ACHN (cell line): ENCODE results near the gene PUS1.

ENCODE experiments used
- DNase-seq: peaks from one replicate; pipeline ENCODE4 v3.0.0-alpha.2; 2015
- in situ Hi-C: cut with HindIII; loops from 2 replicates; pipeline ENCODE4 v1.10.0; 2017; ENCODE audit warnings: low sequenced_read_pairs, low pct_ligation_motif_present, low pct_unique_long_range_greater_than_20kb

Gene PUS1

GRCh38 chr12:131927110-131928079, 1.7 kb upstream of the PUS1 start:
- in situ Hi-C loops: no loop called here
- DNase-seq: no peak

- no peak for DNase-seq
- in situ Hi-C loops: no loop called here
Measured at GRCh38 chr12:131928080-131928710, 881 bp upstream of the PUS1 start.

GRCh38 chr12:131929581-131930456, 743 bp downstream of the PUS1 start:
- in situ Hi-C loops: no loop called here

GRCh38 chr12:131930510-131930909, 1.4 kb downstream of the PUS1 start:
- in situ Hi-C loops: no loop called here
- no peak for DNase-seq

More at GRCh38 chr12:131929581-131930456, 743 bp downstream of the PUS1 start:
- peak; percentile 48 for DNase-seq

GRCh38 chr12:131933387-131933786, 4.3 kb downstream of the PUS1 start:
- in situ Hi-C loops: no loop called here
- no peak for DNase-seq

- DNase-seq: no peak
- in situ Hi-C loops: no loop called here
Measured at GRCh38 chr12:131934535-131934934, 5.5 kb downstream of the PUS1 start.

- in situ Hi-C loops: no loop called here
- no peak for DNase-seq
Measured at GRCh38 chr12:131938082-131938481, 9.0 kb downstream of the PUS1 start.

GRCh38 chr12:131939007-131939406, 9.9 kb downstream of the PUS1 start:
- in situ Hi-C loops: no loop called here
- DNase-seq: no peak

GRCh38 chr12:131940141-131940547, 11.1 kb downstream of the PUS1 start:
- no peak for DNase-seq
- in situ Hi-C loops: no loop called here

- DNase-seq: no peak
- in situ Hi-C loops: no loop called here
Measured at GRCh38 chr12:131941116-131941986, 12.3 kb downstream of the PUS1 start.

- no peak for DNase-seq
- in situ Hi-C loops: no loop called here
Measured at GRCh38 chr12:131941987-131942341, 12.9 kb downstream of the PUS1 start.

GRCh38 chr12:131942671-131943070, 13.6 kb downstream of the PUS1 start:
- in situ Hi-C loops: no loop called here
- DNase-seq: no peak

GRCh38 chr12:131943389-131943788, 14.3 kb downstream of the PUS1 start:
- DNase-seq: no peak
- in situ Hi-C loops: no loop called here

GRCh38 chr12:131943876-131944275, 14.8 kb downstream of the PUS1 start:
- in situ Hi-C loops: no loop called here
- DNase-seq: no peak

GRCh38 chr12:131944601-131945251, 15.7 kb downstream of the PUS1 start:
- no peak for DNase-seq
- in situ Hi-C loops: no loop called here

- in situ Hi-C loops: no loop called here
- no peak for DNase-seq
Measured at GRCh38 chr12:131946757-131947156, 17.7 kb downstream of the PUS1 start.

- no peak for DNase-seq
- in situ Hi-C loops: no loop called here
Measured at GRCh38 chr12:131947482-131948027, 18.5 kb downstream of the PUS1 start.
